Nephron (organoid): Measurements from ENCODE around the gene NLRP5.
"Not testable (repeated sequence)": the region's sequence is repeated elsewhere in the genome, so short reads cannot be mapped to it uniquely, and the experiment has no call there.

Experiments used
- H3K27ac Mint-ChIP-seq, 3 experiments: 2 replicates each; pipeline ENCODE4 v1.8.0; 2020; ENCODE audit warnings: mixed read lengths in 3 of 3, mild to moderate bottlenecking in 2 of 3, moderate library complexity in 1 of 3
- H3K27me3 Mint-ChIP-seq: 2 replicates; pipeline ENCODE4 v1.8.0; 2021; ENCODE audit warnings: low read depth, mild to moderate bottlenecking, moderate library complexity, mixed read lengths
- H3K36me3 Mint-ChIP-seq: 2 replicates; pipeline ENCODE4 v1.8.0; 2020; ENCODE audit warnings: low read depth, mixed read lengths
- H3K4me1 Mint-ChIP-seq: 2 replicates; pipeline ENCODE4 v1.8.0; 2020; ENCODE audit warnings: mixed read lengths
- H3K4me3 Mint-ChIP-seq, 3 experiments: 2 replicates each; pipeline ENCODE4 v1.8.0; 2020; ENCODE audit warnings: mild to moderate bottlenecking in 3 of 3, mixed read lengths in 3 of 3, moderate library complexity in 2 of 3
- H3K9me3 Mint-ChIP-seq: 2 replicates; pipeline ENCODE4 v1.8.0; 2020; ENCODE audit warnings: mixed read lengths
- TF ChIP-seq, protein P1 (sequence below), 3 experiments: fragments of 200-600 bp; sonication (generic); IDR thresholded peaks; one replicate each; pipeline ENCODE4 v1.5.0; 2021; ENCODE audit warnings: antibody characterized with exemption in 3 of 3; ENCODE audit not compliant: unreplicated experiment in 3 of 3

The NLRP5 gene

DNA sequence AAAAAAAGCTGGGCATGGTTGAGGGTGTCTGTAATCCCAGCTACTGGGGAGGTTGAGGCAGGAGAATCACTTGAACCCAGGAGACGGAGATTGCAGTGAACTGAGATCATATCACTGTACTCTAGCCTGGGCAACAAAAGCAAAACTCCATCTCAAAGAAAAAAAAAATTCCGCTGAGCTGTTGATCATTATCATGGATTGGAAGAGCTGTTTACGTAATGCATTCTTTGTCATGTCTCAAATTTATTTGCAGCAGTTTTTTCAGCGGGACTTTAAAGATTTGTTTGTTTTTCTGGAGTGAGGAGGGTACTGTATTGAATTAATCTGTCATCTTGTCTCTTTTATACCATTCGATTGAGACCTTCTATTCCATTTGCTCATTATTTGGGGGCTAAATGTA, 4.3 kb downstream of the NLRP5 start:
- H3K9me3 Mint-ChIP-seq: peaks cover 58% of the 10 kb centered on the region

DNA sequence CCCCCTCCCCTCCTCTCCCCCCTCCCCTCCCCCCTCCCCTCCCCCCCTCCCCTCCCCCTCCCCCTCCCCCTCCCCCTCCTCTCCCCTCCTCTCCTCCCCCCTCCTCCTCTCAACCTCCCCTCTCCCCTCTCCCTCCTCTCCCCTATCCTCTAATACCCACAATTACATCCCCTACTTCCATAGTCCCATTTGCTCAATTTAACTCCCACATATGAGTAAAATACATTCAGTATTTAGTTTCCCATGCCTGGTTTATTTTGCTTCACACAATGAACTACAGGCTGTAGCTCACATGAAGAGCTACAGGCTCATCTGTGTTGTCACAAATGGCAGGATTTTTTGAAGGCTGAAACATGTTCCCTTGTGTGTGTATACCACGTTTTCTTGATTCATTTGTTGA, 6.9 kb downstream of the NLRP5 start:
- no peaks in the 10 kb centered on the region for H3K4me1 Mint-ChIP-seq
- TF ChIP-seq, protein P1, sequence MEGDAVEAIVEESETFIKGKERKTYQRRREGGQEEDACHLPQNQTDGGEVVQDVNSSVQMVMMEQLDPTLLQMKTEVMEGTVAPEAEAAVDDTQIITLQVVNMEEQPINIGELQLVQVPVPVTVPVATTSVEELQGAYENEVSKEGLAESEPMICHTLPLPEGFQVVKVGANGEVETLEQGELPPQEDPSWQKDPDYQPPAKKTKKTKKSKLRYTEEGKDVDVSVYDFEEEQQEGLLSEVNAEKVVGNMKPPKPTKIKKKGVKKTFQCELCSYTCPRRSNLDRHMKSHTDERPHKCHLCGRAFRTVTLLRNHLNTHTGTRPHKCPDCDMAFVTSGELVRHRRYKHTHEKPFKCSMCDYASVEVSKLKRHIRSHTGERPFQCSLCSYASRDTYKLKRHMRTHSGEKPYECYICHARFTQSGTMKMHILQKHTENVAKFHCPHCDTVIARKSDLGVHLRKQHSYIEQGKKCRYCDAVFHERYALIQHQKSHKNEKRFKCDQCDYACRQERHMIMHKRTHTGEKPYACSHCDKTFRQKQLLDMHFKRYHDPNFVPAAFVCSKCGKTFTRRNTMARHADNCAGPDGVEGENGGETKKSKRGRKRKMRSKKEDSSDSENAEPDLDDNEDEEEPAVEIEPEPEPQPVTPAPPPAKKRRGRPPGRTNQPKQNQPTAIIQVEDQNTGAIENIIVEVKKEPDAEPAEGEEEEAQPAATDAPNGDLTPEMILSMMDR (IDR thresholded peaks at IDR 0.05; ENCODE audit: unreplicated experiment in 3 of 3): no peak
- H3K27ac Mint-ChIP-seq: no peak overlapping the region
- H3K4me3 Mint-ChIP-seq: no peak overlapping the region
- H3K9me3 Mint-ChIP-seq: peaks cover 46% of the 10 kb centered on the region
- peaks cover 5% of the 10 kb centered on the region for H3K27me3 Mint-ChIP-seq
- H3K36me3 Mint-ChIP-seq: no peaks in the 10 kb centered on the region

More for the DNA sequence above, 4.3 kb downstream of the NLRP5 start:
- TF ChIP-seq, protein P1 (IDR thresholded peaks at IDR 0.05; ENCODE audit: unreplicated experiment in 3 of 3): no peak
- Mint-ChIP-seq H3K36me3 (no peaks in the 10 kb centered on the region), H3K27ac (no peak overlapping the region), H3K27me3 (peaks cover 5% of the 10 kb centered on the region), H3K4me3 (no peak overlapping the region), H3K4me1 (no peaks in the 10 kb centered on the region)

DNA sequence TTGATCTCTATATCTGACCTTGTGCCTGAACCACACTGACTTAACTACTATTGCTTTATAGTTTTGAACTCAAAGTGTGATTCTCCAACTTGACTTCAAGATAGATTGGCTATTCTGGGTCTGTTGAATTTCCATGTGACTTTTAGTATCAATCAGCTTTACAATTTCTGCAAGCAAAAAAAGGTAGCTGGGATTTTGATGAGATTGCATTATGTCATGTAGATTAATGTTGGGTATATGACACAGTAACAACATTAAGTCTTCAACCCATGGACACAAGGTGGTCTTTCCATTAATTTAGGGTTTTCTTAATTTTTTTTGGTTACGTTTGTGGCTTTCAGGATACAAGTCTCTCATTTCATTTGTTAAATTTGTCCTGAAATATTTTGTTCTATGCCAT, 28.2 kb downstream of the NLRP5 start:
- TF ChIP-seq, protein P1 (IDR thresholded peaks at IDR 0.05; ENCODE audit: unreplicated experiment in 3 of 3): no peak
- Mint-ChIP-seq H3K27ac (no peak overlapping the region), H3K4me1 (no peaks in the 10 kb centered on the region), H3K36me3 (no peaks in the 10 kb centered on the region), H3K9me3 (peaks cover 39% of the 10 kb centered on the region), H3K4me3 (no peak overlapping the region), H3K27me3 (no peaks in the 10 kb centered on the region)

DNA sequence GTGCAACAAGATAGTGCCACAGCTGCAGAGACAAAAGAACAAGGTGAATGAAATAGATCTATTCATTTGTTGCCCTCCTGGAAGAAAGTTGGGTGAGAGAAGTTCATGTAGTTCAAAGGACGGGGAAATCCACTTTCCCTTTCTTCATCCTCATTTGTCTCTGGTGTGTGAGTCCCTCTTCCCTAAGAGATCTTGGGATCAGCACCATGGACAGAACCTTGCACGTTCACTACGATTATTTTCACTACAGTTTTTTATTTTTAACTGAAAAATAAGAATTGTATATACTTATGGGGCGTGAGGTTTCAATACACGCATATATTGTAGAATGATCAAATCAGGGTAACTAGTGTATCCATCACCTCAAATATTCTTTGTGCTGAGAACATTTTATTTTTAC, 29.2 kb downstream of the NLRP5 start:
- H3K36me3 Mint-ChIP-seq: no peaks in the 10 kb centered on the region
- no peaks in the 10 kb centered on the region for H3K4me1 Mint-ChIP-seq
- no peaks in the 10 kb centered on the region for H3K27me3 Mint-ChIP-seq
- H3K4me3 Mint-ChIP-seq: no peak overlapping the region
- no peak overlapping the region for H3K27ac Mint-ChIP-seq
- peaks cover 41% of the 10 kb centered on the region for H3K9me3 Mint-ChIP-seq
- TF ChIP-seq, protein P1 (IDR thresholded peaks at IDR 0.05; ENCODE audit: unreplicated experiment in 3 of 3): no peak

DNA sequence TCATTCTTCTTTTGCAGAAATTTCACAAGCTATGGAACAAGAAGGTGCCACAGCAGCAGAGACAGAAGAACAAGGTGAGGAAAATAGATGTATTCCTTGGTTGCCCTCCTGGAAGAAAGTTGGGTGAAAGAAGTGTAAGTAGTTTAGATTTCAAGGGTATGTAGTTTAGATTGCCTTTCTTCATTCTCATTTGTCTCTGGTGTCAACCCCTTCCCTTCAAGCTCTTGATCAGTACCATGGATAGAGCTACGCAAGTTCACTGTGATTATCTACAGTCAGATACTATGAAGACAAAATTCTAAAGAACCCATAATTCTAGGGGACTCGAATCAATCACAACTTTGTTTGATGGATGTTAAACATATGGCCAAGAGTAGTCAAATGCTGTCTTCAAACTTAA, 32.8 kb downstream of the NLRP5 start:
- not testable (repeated sequence) for H3K27me3 Mint-ChIP-seq, H3K4me1 Mint-ChIP-seq, H3K36me3 Mint-ChIP-seq, H3K4me3 Mint-ChIP-seq, H3K27ac Mint-ChIP-seq
- peaks cover 41% of the 10 kb centered on the region for H3K9me3 Mint-ChIP-seq

DNA sequence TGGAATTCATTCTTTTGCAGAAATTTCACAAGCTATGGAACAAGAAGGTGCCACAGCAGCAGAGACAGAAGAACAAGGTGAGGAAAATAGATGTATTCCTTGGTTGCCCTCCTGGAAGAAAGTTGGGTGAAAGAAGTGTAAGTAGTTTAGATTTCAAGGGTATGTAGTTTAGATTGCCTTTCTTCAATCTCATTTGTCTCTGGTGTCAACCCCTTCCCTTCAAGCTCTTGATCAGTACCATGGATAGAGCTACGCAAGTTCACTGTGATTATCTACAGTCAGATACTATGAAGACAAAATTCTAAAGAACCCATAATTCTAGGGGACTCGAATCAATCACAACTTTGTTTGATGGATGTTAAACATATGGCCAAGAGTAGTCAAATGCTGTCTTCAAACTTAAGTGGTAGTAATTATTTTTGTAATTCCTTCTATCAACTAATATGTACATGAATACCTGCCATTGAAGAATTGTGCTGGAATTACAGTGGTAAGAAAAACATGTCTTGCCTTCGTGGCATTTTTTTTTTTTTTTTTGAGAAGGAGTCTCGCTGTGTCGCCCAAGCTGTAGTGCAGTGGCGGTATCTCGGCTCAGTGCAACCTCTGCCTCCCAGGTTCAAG, 33.9 kb downstream of the NLRP5 start:
- not testable (repeated sequence) for H3K27me3 Mint-ChIP-seq, H3K4me1 Mint-ChIP-seq, H3K36me3 Mint-ChIP-seq, H3K27ac Mint-ChIP-seq, H3K4me3 Mint-ChIP-seq
- H3K9me3 Mint-ChIP-seq: peaks cover 50% of the 10 kb centered on the region

DNA sequence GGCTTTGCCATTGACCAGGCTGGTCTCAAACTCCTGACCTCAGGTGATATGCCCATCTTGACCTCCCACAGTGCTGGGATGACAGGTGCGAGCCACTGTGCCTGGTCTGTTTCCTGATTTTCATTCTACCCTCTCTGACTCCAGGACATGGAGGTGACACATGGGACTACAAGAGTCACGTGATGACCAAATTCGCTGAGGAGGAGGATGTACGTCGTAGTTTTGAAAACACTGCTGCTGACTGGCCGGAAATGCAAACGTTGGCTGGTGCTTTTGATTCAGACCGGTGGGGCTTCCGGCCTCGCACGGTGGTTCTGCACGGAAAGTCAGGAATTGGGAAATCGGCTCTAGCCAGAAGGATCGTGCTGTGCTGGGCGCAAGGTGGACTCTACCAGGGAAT, 40.2 kb downstream of the NLRP5 start:
- Mint-ChIP-seq H3K4me3 (no peak overlapping the region), H3K27me3 (no peaks in the 10 kb centered on the region), H3K36me3 (peaks cover 6% of the 10 kb centered on the region), H3K4me1 (no peaks in the 10 kb centered on the region), H3K9me3 (peaks cover 45% of the 10 kb centered on the region), H3K27ac (no peak overlapping the region)
- TF ChIP-seq, protein P1 (IDR thresholded peaks at IDR 0.05; ENCODE audit: unreplicated experiment in 3 of 3): no peak
